Stomach (tissue), 19 donors: ENCODE measurements around the gene MDM2. TPM values are rescaled to one million over a fixed set of nuclear protein-coding genes. Genes with fewer than 3 reads are reported as not detected.

ENCODE experiments used
- DNase-seq, 2 donors: peaks; one replicate each; pipeline versions ENCODE4 v3.0.0 to v3.0.0-alpha.2; 2013 to 2019
- H3K27ac ChIP-seq, 5 donors: fragments of 200-600 bp in 4 of 5; sonication (generic) in 4 of 5; one replicate each; pipeline ENCODE4 v1.5.1; 2013 to 2019; ENCODE audit warnings: mild to moderate bottlenecking in 1 of 5, moderate library complexity in 1 of 5
- H3K27me3 ChIP-seq, 3 donors: fragments of 200-600 bp; sonication (generic); one replicate each; pipeline ENCODE4 v1.5.1; 2017 to 2019; ENCODE audit warnings: mixed run types in 1 of 3
- H3K36me3 ChIP-seq, 4 donors: fragments of 200-600 bp; sonication (generic); 1 replicate in 3 of 4; 2 replicates in 1 of 4; pipeline ENCODE4 v1.5.1; 2016 to 2019
- H3K4me1 ChIP-seq, 4 donors: fragments of 200-600 bp; sonication (generic); one replicate each; pipeline ENCODE4 v1.5.1; 2016 to 2019
- H3K4me3 ChIP-seq, 4 donors: fragments of 200-600 bp; sonication (generic) in 3 of 4; one replicate each; pipeline ENCODE4 v1.5.1; 2016 to 2019; ENCODE audit warnings: mild to moderate bottlenecking in 1 of 4
- H3K9me3 ChIP-seq, 4 donors: fragments of 200-600 bp; sonication (generic); one replicate each; pipeline ENCODE4 v1.5.1; 2016 to 2019
- CTCF ChIP-seq, 7 experiments: fragments of 450-650 bp in 4 of 7; fragments of 200-600 bp in 3 of 7; sonication (generic) in 3 of 7; IDR thresholded peaks; one replicate each; pipeline ENCODE4 v1.5.1; 2016 to 2019; ENCODE audit warnings: antibody characterized with exemption in 7 of 7, control low read depth in 2 of 7, mild to moderate bottlenecking in 1 of 7
- EP300 ChIP-seq: sonication (generic); formaldehyde crosslinking; IDR thresholded peaks from one replicate; pipeline ENCODE4 v1.6.1; 2017; ENCODE audit warnings: antibody characterized with exemption
- POLR2A ChIP-seq, 4 donors: fragments of 450-650 bp; IDR thresholded peaks; one replicate each; pipeline ENCODE4 v1.6.1; 2016; ENCODE audit warnings: antibody characterized with exemption in 4 of 4, control low read depth in 2 of 4, mild to moderate bottlenecking in 1 of 4, moderate library complexity in 1 of 4
- POLR2AphosphoS5 ChIP-seq, 3 donors: sonication (generic); formaldehyde crosslinking; IDR thresholded peaks; one replicate each; pipeline ENCODE4 v1.6.1; 2016; ENCODE audit warnings: antibody characterized with exemption in 3 of 3
- WGBS, 5 donors: extraction: QIAGEN DNeasy Blood & Tissue Kit in 3 of 5; methylation state at CpG; one replicate each; pipeline versions ENCODE4 v1.1.5 to v1.1.7; 2013 to 2018; 5-methylcytosine and 5-hydroxymethylcytosine counted together
- intact Hi-C: fragments of 100-400 bp; cut with DNase I; formaldehyde crosslinking; loops from one replicate; pipeline ENCODE4 v1.15.1; 2023; ENCODE audit warnings: low total_unique reads
- long read RNA-seq, 10 donors: transcript quantifications; one replicate each; lab custom pipeline, GENCODE V29; 2026
- polyA plus RNA-seq, 3 donors: library from polyadenylated mRNA; stranded (reverse); fragments of 200-250 nt; gene quantifications; one replicate each; pipeline ENCODE4 v1.2.3, GENCODE V29; 2013
- total RNA-seq, 5 donors: library from RNA; depleted of rRNA; stranded (reverse); fragments of >200 nt; gene quantifications; one replicate each; pipeline versions ENCODE4 v1.1.0 to v1.2.3, GENCODE V29; 2014 to 2016
- donor health status: healthy with polysubstance abuse.
- donor health status: Bipolar disorder and iron deficiency.
- donor health status: healthy.

Gene MDM2
- total RNA-seq (100 to 1,000 TPM in 3 of 5 donors, 10 to 100 TPM in 2; 42.4 to 151 (median 132) TPM), polyA plus RNA-seq (10 to 100 TPM; 16.8 to 74.4 (median 23.8) TPM)
- long read RNA-seq, donor 1, partial matches to known transcripts: 0 of 2 reads
- long read RNA-seq, donor 1, other reads (novel, unspliced or antisense): 0 of 2 reads
- long read RNA-seq, donor 2, full-length matches to known transcripts: 5 of 5 reads
- long read RNA-seq, donor 2, partial matches to known transcripts: 0 of 5 reads
- long read RNA-seq, donor 2, other reads (novel, unspliced or antisense): 0 of 5 reads
- long read RNA-seq, donor 3, full-length matches to known transcripts: 3 of 8 reads
- long read RNA-seq, donor 3, partial matches to known transcripts: 5 of 8 reads
- long read RNA-seq, donor 3, other reads (novel, unspliced or antisense): 0 of 8 reads
- long read RNA-seq, donor 4: 0 reads
- long read RNA-seq, donor 5, full-length matches to known transcripts: 3 of 3 reads
- long read RNA-seq, donor 5, partial matches to known transcripts: 0 of 3 reads
- long read RNA-seq, donor 5, other reads (novel, unspliced or antisense): 0 of 3 reads
- long read RNA-seq, donor 6, full-length matches to known transcripts: 3 of 3 reads
- long read RNA-seq, donor 6, partial matches to known transcripts: 0 of 3 reads
- long read RNA-seq, donor 6, other reads (novel, unspliced or antisense): 0 of 3 reads
- long read RNA-seq, donor 7, full-length matches to known transcripts: 6 of 6 reads
- long read RNA-seq, donor 7, partial matches to known transcripts: 0 of 6 reads
- long read RNA-seq, donor 7, other reads (novel, unspliced or antisense): 0 of 6 reads
- long read RNA-seq, donor 8, full-length matches to known transcripts: 5 of 5 reads
- long read RNA-seq, donor 8, partial matches to known transcripts: 0 of 5 reads
- long read RNA-seq, donor 8, other reads (novel, unspliced or antisense): 0 of 5 reads
- long read RNA-seq, donor 9, full-length matches to known transcripts: 2 of 2 reads
- long read RNA-seq, donor 9, partial matches to known transcripts: 0 of 2 reads
- long read RNA-seq, donor 9, other reads (novel, unspliced or antisense): 0 of 2 reads
- long read RNA-seq, donor 10, partial matches to known transcripts: 0 of 1 reads
- long read RNA-seq, donor 10, other reads (novel, unspliced or antisense): 0 of 1 reads

- H3K36me3 ChIP-seq: peaks cover 10 to 27% (median 26%) of the 10 kb centered on the region in 4 donors
- intact Hi-C loops: loop anchor here (10.0 kb wide), 1 partner anchor 63 kb away; the partner anchor contains the start of gene SLC35E3
Measured at GRCh38 chr12:68807576-68808387, at the start of gene MDM2. Gene MDM2 (plus strand): TSS chr12:68808177. CDS start chr12:68808478, 301 bp downstream.

GRCh38 chr12:68759852-68760251 lies 48.1 kb upstream of the MDM2 start:
- no peak overlapping the region for H3K27ac ChIP-seq
- peaks cover 14 to 94% (median 82%) of the 10 kb centered on the region in 4 donors for H3K36me3 ChIP-seq
- no peak for DNase-seq
- no peaks in the 10 kb centered on the region for H3K4me1 ChIP-seq
- H3K9me3 ChIP-seq: no peaks in the 10 kb centered on the region
- TF ChIP-seq EP300: no peak
- TF ChIP-seq POLR2AphosphoS5 (IDR thresholded peaks at IDR 0.05): no peak
- TF ChIP-seq POLR2A (IDR thresholded peaks at IDR 0.05): no peak
- no peak for TF ChIP-seq CTCF (IDR thresholded peaks at IDR 0.05)
- H3K27me3 ChIP-seq: no peaks in the 10 kb centered on the region
- no peak overlapping the region for H3K4me3 ChIP-seq
- intact Hi-C loops: no loop called here
- WGBS, 5 donors: 87 to 94% (median 93%) methylated on average over 5 of the region's 5 CpGs

More at GRCh38 chr12:68807576-68808387, at the start of gene MDM2:
- peak; percentile 97 to 98 for DNase-seq
- WGBS, 5 donors: 0% methylated on average over 45 to 72 of the region's 72 CpGs
- Histone ChIP-seq H3K4me1 (peaks cover 21 to 65% (median 48%) of the 10 kb centered on the region in 4 donors), H3K27me3 (no peaks in the 10 kb centered on the region), H3K27ac (peak within 1 kb of the TSS; percentile 98 to 100 (median 99)), H3K9me3 (no peaks in the 10 kb centered on the region), H3K4me3 (peak within 1 kb of the TSS; percentile 62 to 99 (median 86))
- peak in 5 of 7 experiments; percentile 64 to 91 (median 83) for TF ChIP-seq CTCF (IDR thresholded peaks at IDR 0.05)
- peak in 1 of 4 donors; percentile 84 for TF ChIP-seq POLR2A (IDR thresholded peaks at IDR 0.05)
- TF ChIP-seq EP300: no peak
- TF ChIP-seq POLR2AphosphoS5 (IDR thresholded peaks at IDR 0.05): peak; percentile 88 to 97 (median 95)

- TF ChIP-seq CTCF (IDR thresholded peaks at IDR 0.05): no peak
- TF ChIP-seq POLR2AphosphoS5 (IDR thresholded peaks at IDR 0.05): no peak
- no peak for TF ChIP-seq POLR2A (IDR thresholded peaks at IDR 0.05)
- no peak for TF ChIP-seq EP300
- DNase-seq: no peak
- Histone ChIP-seq H3K27me3 (no peaks in the 10 kb centered on the region), H3K36me3 (peaks cover 5 to 90% (median 77%) of the 10 kb centered on the region in 4 donors), H3K4me1 (no peaks in the 10 kb centered on the region), H3K27ac (no peak overlapping the region), H3K4me3 (no peak overlapping the region), H3K9me3 (no peaks in the 10 kb centered on the region)
- intact Hi-C loops: no loop called here
- WGBS, 5 donors: 95 to 98% (median 97%) methylated on average over 7 of the region's 7 CpGs
Measured at GRCh38 chr12:68760806-68761441, 47.1 kb upstream of the MDM2 start.
